Body of pancreas (tissue), 4 donors: ENCODE measurements around the gene ZNF135. TPM values are rescaled to one million over a fixed set of nuclear protein-coding genes. Genes with fewer than 3 reads are reported as not detected.

Source experiments
- ATAC-seq: fragments of 150-250 bp; one replicate; pipeline ENCODE4 v1.9.1; 2016
- DNase-seq, 4 donors: peaks; one replicate each; pipeline ENCODE4 v3.0.0-alpha.2; 2019
- H3K27ac ChIP-seq, 4 donors: fragments of 200-600 bp; sonication (generic); 1 replicate in 3 of 4; 2 replicates in 1 of 4; pipeline versions ENCODE4 v1.5.1 to v1.6.1; 2016 to 2019; ENCODE audit warnings: mild to moderate bottlenecking in 1 of 4, mixed read lengths in 1 of 4, moderate library complexity in 1 of 4
- H3K27me3 ChIP-seq, 2 donors: fragments of 200-600 bp; sonication (generic); one replicate each; pipeline ENCODE4 v1.6.0; 2016; ENCODE audit warnings: mild to moderate bottlenecking in 1 of 2
- H3K36me3 ChIP-seq, 2 donors: fragments of 200-600 bp; sonication (generic); replicated peaks in 1 of 2; 2 replicates each; pipeline ENCODE4 v1.5.1; 2016; ENCODE audit warnings: low read depth in 2 of 2; ENCODE audit not compliant: insufficient read depth in 1 of 2
- H3K4me1 ChIP-seq: fragments of 200-600 bp; sonication (generic); one replicate; pipeline ENCODE4 v1.6.0; 2016
- H3K4me3 ChIP-seq, 2 donors: fragments of 200-600 bp; sonication (generic); 1 replicate in 1 of 2; 2 replicates in 1 of 2; pipeline ENCODE4 v1.5.1; 2016 to 2019
- H3K9me3 ChIP-seq, 3 donors: fragments of 200-600 bp; sonication (generic); 1 replicate in 2 of 3; 2 replicates in 1 of 3; pipeline ENCODE4 v1.5.1; 2016
- POLR2A ChIP-seq, 3 donors: fragments of 450-650 bp; IDR thresholded peaks; one replicate each; pipeline ENCODE4 v1.6.1; 2016; ENCODE audit warnings: antibody characterized with exemption in 3 of 3, mild to moderate bottlenecking in 2 of 3
- WGBS, 2 donors: methylation state at CpG; one replicate each; pipeline ENCODE4 v1.1.5; 2017; 5-methylcytosine and 5-hydroxymethylcytosine counted together
- intact Hi-C: fragments of 100-400 bp; cut with DNase I; formaldehyde crosslinking; loops from one replicate; pipeline ENCODE4 v1.15.1; 2023
- total RNA-seq, 2 donors: library from RNA; depleted of rRNA; stranded (reverse); fragments of >200 nt; gene quantifications; one replicate each; pipeline ENCODE4 v1.1.0, GENCODE V29; 2016
- TF ChIP-seq, protein P1 (sequence below), 7 experiments: fragments of 450-650 bp in 4 of 7; fragments of 200-600 bp in 3 of 7; sonication (generic) in 3 of 7; IDR thresholded peaks; one replicate each; pipeline ENCODE4 v1.5.1; 2016 to 2019; ENCODE audit warnings: antibody characterized with exemption in 7 of 7

Gene ZNF135
- total RNA-seq, 2 donors from 2014 or later = 3.9 to 4.9 TPM

DNA sequence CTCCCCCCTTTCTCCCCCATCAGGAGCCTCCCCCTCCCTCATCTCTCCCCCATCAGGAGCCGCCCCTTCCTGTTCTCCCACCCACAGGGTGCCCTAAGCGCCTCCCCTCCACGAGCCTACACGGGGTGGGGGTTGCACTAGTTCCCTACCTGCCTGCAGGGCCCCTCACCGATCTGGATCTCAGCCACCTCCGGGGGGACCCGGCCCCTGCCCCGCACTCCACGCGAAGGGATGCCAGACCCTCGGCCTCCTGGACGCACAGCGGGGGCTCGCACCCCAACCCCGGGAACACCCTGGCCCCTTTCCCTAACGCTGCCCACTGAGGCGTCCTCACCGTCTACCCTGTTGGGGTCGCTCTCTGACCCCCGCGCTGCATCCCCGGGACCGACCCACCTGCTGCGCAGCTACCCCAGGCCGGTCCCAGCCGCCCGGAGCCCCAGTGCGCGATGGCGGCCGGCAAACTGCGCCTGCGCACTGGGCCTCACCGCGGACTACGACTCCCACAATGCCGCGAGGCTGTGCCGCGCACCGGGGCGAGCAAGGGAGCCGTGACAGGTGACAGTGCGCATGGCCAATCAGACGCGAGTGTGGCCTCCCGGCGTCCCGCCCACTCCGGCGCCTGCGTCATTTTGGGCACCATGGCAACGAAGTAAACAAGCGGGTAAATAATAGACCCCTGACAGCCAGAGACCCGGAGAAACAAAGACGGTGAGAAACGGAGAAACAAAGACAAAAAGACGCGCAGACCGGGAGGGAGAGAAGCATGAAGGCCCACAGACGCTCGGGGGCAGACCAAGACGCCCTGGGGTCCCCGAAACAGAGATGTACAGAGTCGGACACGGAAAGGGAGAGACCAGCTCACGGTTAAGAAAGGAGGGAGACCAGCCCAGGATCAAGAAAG, 38.9 kb downstream of the ZNF135 start, which contains the start of gene ZSCAN18:
ZSCAN18 (minus strand) TSS at position 451 of the 901 bp plus-strand sequence. CDS start 7,964 bp downstream, outside the sequence.
- WGBS, 2 donors = 1% methylated on average over 41 to 66 of the region's 67 CpGs
- peaks cover 13% of the 10 kb centered on the region for H3K4me1 ChIP-seq
- H3K27ac ChIP-seq = peak within 1 kb of the TSS; percentile 55 to 96 (median 89)
- H3K36me3 ChIP-seq = no peaks in the 10 kb centered on the region
- peak; percentile 98 for DNase-seq
- ATAC-seq = peak; percentile 100
- TF ChIP-seq, protein P1, sequence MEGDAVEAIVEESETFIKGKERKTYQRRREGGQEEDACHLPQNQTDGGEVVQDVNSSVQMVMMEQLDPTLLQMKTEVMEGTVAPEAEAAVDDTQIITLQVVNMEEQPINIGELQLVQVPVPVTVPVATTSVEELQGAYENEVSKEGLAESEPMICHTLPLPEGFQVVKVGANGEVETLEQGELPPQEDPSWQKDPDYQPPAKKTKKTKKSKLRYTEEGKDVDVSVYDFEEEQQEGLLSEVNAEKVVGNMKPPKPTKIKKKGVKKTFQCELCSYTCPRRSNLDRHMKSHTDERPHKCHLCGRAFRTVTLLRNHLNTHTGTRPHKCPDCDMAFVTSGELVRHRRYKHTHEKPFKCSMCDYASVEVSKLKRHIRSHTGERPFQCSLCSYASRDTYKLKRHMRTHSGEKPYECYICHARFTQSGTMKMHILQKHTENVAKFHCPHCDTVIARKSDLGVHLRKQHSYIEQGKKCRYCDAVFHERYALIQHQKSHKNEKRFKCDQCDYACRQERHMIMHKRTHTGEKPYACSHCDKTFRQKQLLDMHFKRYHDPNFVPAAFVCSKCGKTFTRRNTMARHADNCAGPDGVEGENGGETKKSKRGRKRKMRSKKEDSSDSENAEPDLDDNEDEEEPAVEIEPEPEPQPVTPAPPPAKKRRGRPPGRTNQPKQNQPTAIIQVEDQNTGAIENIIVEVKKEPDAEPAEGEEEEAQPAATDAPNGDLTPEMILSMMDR (IDR thresholded peaks at IDR 0.05) = no peak
- TF ChIP-seq POLR2A (IDR thresholded peaks at IDR 0.05) = peak; percentile 47 to 80 (median 78)
- H3K4me3 ChIP-seq = peak within 1 kb of the TSS; percentile 66 to 88
- H3K9me3 ChIP-seq = no peaks in the 10 kb centered on the region
- no peaks in the 10 kb centered on the region for H3K27me3 ChIP-seq
- intact Hi-C loops = no loop called here

DNA sequence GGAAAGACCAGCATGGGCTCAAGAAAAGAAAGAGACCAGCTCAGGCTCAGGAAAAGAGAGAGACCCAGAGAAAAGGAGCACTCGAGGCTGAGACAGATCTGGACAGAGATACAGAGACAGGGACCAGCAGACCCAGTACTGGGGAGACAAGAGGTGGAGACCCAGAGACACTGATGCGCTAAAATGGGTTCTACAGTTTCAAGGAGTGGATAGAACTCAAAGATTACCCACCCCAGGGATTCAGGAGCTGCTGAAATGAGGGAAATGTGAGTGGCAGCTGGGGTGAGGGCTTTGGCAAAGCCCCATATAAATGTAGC, 39.6 kb downstream of the ZNF135 start:
- Histone ChIP-seq H3K27ac (peak overlapping the region in 3 of 4 donors; percentile 84 to 96 (median 94)), H3K4me3 (peak overlapping the region; percentile 66 to 88), H3K27me3 (no peaks in the 10 kb centered on the region), H3K9me3 (no peaks in the 10 kb centered on the region), H3K36me3 (no peaks in the 10 kb centered on the region), H3K4me1 (peaks cover 13% of the 10 kb centered on the region)
- TF ChIP-seq, protein P1 (IDR thresholded peaks at IDR 0.05) = no peak
- TF ChIP-seq POLR2A (IDR thresholded peaks at IDR 0.05) = no peak
- no peak for DNase-seq
- ATAC-seq = no peak
- 13 to 17% methylated on average over 2 of the region's 2 CpGs for WGBS, 2 donors
- intact Hi-C loops = no loop called here

DNA sequence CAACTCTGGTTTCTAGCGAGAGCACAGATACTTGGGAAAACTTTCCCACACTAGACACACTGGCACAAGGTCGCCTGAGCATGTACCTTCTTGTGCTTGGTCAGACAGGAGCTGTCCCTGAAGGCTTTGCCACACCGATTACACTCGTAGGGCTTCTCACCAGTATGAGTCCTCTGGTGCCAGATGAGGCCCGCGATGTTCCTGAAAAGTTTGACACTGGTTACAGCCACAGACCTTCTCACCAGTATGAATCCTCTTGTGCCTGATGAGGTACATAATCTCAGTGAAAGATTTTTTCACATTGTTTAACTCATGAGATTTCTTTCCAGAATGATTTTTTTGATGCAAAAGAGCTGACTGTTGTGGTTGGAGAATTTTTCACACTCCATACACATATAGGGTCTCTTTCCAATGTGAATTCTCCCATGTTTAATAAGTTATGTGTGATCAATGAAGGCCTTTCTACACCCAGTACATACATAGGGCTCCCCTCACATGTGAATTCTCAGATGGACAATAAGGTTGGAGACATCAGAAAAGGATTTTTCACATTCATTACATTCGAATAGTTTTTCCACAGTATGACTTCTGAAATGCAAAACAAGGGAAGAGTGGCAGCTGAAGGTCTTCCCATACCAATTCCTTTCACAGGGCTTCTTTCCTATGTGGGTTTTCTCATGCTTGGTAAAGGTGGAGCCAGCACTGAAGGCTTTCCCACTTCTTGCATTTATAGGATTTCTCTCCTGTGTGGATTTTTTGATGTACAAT, 48.9 kb downstream of the ZNF135 start:
- H3K9me3 ChIP-seq = peaks cover 0 to 66% (median 8%) of the 10 kb centered on the region in 3 donors
- H3K27me3 ChIP-seq = no peaks in the 10 kb centered on the region
- ATAC-seq (no peak), DNase-seq (no peak)
- no peak overlapping the region for H3K27ac ChIP-seq
- no peak overlapping the region for H3K4me3 ChIP-seq
- H3K36me3 ChIP-seq = no peaks in the 10 kb centered on the region
- TF ChIP-seq, protein P1 (IDR thresholded peaks at IDR 0.05) = no peak
- TF ChIP-seq POLR2A (IDR thresholded peaks at IDR 0.05) = no peak
- H3K4me1 ChIP-seq = no peaks in the 10 kb centered on the region
- 75 to 79% methylated on average over 7 of the region's 7 CpGs for WGBS, 2 donors
- intact Hi-C loops = no loop called here

DNA sequence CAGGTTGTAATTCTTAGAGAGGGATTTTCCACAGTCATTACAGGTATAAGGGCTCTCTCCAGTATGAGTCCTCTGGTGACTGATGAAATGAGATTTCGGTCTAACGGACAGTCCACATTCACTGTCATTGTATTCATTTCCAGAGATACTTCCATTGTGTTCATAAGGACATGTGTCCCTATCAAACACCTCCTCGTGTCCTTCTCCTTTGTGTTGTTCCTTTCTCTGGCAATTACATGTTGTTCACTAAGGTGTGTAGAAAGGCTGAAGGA, 49.4 kb downstream of the ZNF135 start:
- Histone ChIP-seq H3K4me1 (no peaks in the 10 kb centered on the region), H3K4me3 (no peak overlapping the region), H3K9me3 (peaks cover 0 to 66% (median 8%) of the 10 kb centered on the region in 3 donors), H3K36me3 (no peaks in the 10 kb centered on the region), H3K27me3 (no peaks in the 10 kb centered on the region), H3K27ac (no peak overlapping the region)
- DNase-seq (no peak), ATAC-seq (no peak)
- 82 to 84% methylated on average over 3 of the region's 3 CpGs for WGBS, 2 donors
- intact Hi-C loops = no loop called here
- TF ChIP-seq POLR2A (IDR thresholded peaks at IDR 0.05) = no peak
- TF ChIP-seq, protein P1 (IDR thresholded peaks at IDR 0.05) = no peak
